Adipocyte (in vitro differentiated cells): ENCODE measurements around the gene KLK2.
"Not testable (repeated sequence)": the region's sequence is repeated elsewhere in the genome, so short reads cannot be mapped to it uniquely, and the experiment has no call there.

Experiments used
- DNase-seq: peaks from one replicate; pipeline ENCODE4 v3.0.0-alpha.2; 2015; ENCODE audit warnings: low read depth
- H3K27me3 ChIP-seq: replicated peaks from 2 replicates; pipeline ENCODE4 v1.7.0; 2013; ENCODE audit warnings: mild to moderate bottlenecking, low read length, moderate library complexity; ENCODE audit not compliant: control insufficient read depth, insufficient read depth
- H3K36me3 ChIP-seq: 2 replicates; pipeline ENCODE4 v1.7.0; 2013; ENCODE audit warnings: low read length, mild to moderate bottlenecking, moderate library complexity; ENCODE audit not compliant: control insufficient read depth, insufficient read depth, severe bottlenecking
- H3K4me1 ChIP-seq: 2 replicates; pipeline ENCODE4 v1.7.0; 2013; ENCODE audit warnings: mild to moderate bottlenecking, low read length, moderate library complexity; ENCODE audit not compliant: control insufficient read depth, insufficient read depth
- H3K4me3 ChIP-seq: 2 replicates; pipeline ENCODE4 v1.7.0; 2013; ENCODE audit warnings: mild to moderate bottlenecking, low read length, moderate library complexity
- H3K9ac ChIP-seq: 2 replicates; pipeline ENCODE4 v1.7.0; 2013; ENCODE audit warnings: mild to moderate bottlenecking, low read length, moderate library complexity
- H3K9me3 ChIP-seq: 2 replicates; pipeline ENCODE4 v1.7.0; 2013; ENCODE audit warnings: mild to moderate bottlenecking, low read length, moderate library complexity; ENCODE audit not compliant: control insufficient read depth

KLK2 gene

GRCh38 chr19:50876456-50876855 is 3.2 kb downstream of the KLK2 start:
- Histone ChIP-seq H3K36me3 (no peaks in the 10 kb centered on the region), H3K27me3 (peaks cover 36% of the 10 kb centered on the region), H3K9ac (no peak overlapping the region), H3K4me3 (no peak overlapping the region), H3K4me1 (no peaks in the 10 kb centered on the region), H3K9me3 (no peaks in the 10 kb centered on the region)
- no peak for DNase-seq

- H3K9ac ChIP-seq: no peak overlapping the region
- no peak overlapping the region for H3K4me3 ChIP-seq
- DNase-seq: no peak
- H3K9me3 ChIP-seq: no peaks in the 10 kb centered on the region
- no peaks in the 10 kb centered on the region for H3K36me3 ChIP-seq
- no peaks in the 10 kb centered on the region for H3K4me1 ChIP-seq
- H3K27me3 ChIP-seq: peaks cover 41% of the 10 kb centered on the region
Observed at GRCh38 chr19:50877338-50877737, 4.1 kb downstream of the KLK2 start.

- DNase-seq: no peak
- Histone ChIP-seq H3K9ac (no peak overlapping the region), H3K4me1 (no peaks in the 10 kb centered on the region), H3K36me3 (no peaks in the 10 kb centered on the region), H3K27me3 (peaks cover 45% of the 10 kb centered on the region), H3K9me3 (no peaks in the 10 kb centered on the region), H3K4me3 (no peak overlapping the region)
Observed at GRCh38 chr19:50878851-50879250, 5.6 kb downstream of the KLK2 start.

- peaks cover 41% of the 10 kb centered on the region for H3K27me3 ChIP-seq
Observed at GRCh38 chr19:50880241-50880640, 7.0 kb downstream of the KLK2 start.

GRCh38 chr19:50882188-50882587 is 8.9 kb downstream of the KLK2 start:
- Histone ChIP-seq H3K4me1 (no peaks in the 10 kb centered on the region), H3K9ac (no peak overlapping the region), H3K4me3 (no peak overlapping the region), H3K9me3 (no peaks in the 10 kb centered on the region), H3K36me3 (no peaks in the 10 kb centered on the region), H3K27me3 (peaks cover 51% of the 10 kb centered on the region)
- no peak for DNase-seq

More at GRCh38 chr19:50880241-50880640, 7.0 kb downstream of the KLK2 start:
- Histone ChIP-seq H3K4me1 (no peaks in the 10 kb centered on the region), H3K9ac (no peak overlapping the region), H3K4me3 (no peak overlapping the region), H3K36me3 (no peaks in the 10 kb centered on the region), H3K9me3 (no peaks in the 10 kb centered on the region)
- no peak for DNase-seq

GRCh38 chr19:50889638-50890037 is 16.4 kb downstream of the KLK2 start:
- Histone ChIP-seq H3K27me3 (peaks cover 26% of the 10 kb centered on the region), H3K9me3 (no peaks in the 10 kb centered on the region), H3K9ac (no peak overlapping the region), H3K36me3 (no peaks in the 10 kb centered on the region), H3K4me1 (no peaks in the 10 kb centered on the region), H3K4me3 (no peak overlapping the region)
- DNase-seq: no peak

GRCh38 chr19:50890422-50891252 is 17.4 kb downstream of the KLK2 start:
- Histone ChIP-seq H3K27me3 (peaks cover 20% of the 10 kb centered on the region), H3K4me3 (no peak overlapping the region), H3K36me3 (no peaks in the 10 kb centered on the region), H3K9ac (no peak overlapping the region), H3K4me1 (no peaks in the 10 kb centered on the region), H3K9me3 (no peaks in the 10 kb centered on the region)
- no peak for DNase-seq

- no peak for DNase-seq
- Histone ChIP-seq H3K27me3 (peaks cover 15% of the 10 kb centered on the region), H3K9me3 (no peaks in the 10 kb centered on the region), H3K4me1 (no peaks in the 10 kb centered on the region), H3K36me3 (no peaks in the 10 kb centered on the region), H3K9ac (no peak overlapping the region), H3K4me3 (no peak overlapping the region)
Observed at GRCh38 chr19:50891253-50891625, 18.0 kb downstream of the KLK2 start.

GRCh38 chr19:50893047-50893736 is 20.0 kb downstream of the KLK2 start:
- no peaks in the 10 kb centered on the region for H3K4me1 ChIP-seq
- no peak overlapping the region for H3K9ac ChIP-seq
- DNase-seq: no peak
- peaks cover 10% of the 10 kb centered on the region for H3K27me3 ChIP-seq
- no peaks in the 10 kb centered on the region for H3K9me3 ChIP-seq
- no peak overlapping the region for H3K4me3 ChIP-seq
- H3K36me3 ChIP-seq: no peaks in the 10 kb centered on the region

GRCh38 chr19:50894478-50895356 is 21.5 kb downstream of the KLK2 start:
- H3K9me3 ChIP-seq: no peaks in the 10 kb centered on the region
- H3K36me3 ChIP-seq: no peaks in the 10 kb centered on the region
- H3K9ac ChIP-seq: no peak overlapping the region
- no peak overlapping the region for H3K4me3 ChIP-seq
- no peak for DNase-seq
- H3K4me1 ChIP-seq: no peaks in the 10 kb centered on the region
- H3K27me3 ChIP-seq: peaks cover 8% of the 10 kb centered on the region

GRCh38 chr19:50896089-50896590 is 22.9 kb downstream of the KLK2 start:
- H3K9ac ChIP-seq, H3K4me3 ChIP-seq, H3K9me3 ChIP-seq, H3K36me3 ChIP-seq, H3K4me1 ChIP-seq, DNase-seq: not testable (repeated sequence)
- peaks cover 15% of the 10 kb centered on the region for H3K27me3 ChIP-seq
